Activated gamma-delta T cell treated with Interleukin-2 at 50 U/mL for 16 hours (primary cell): ENCODE measurements around the gene FAM228B.
"Not testable (repeated sequence)": the region's sequence is repeated elsewhere in the genome, so short reads cannot be mapped to it uniquely, and the experiment has no call there.

Experiments
- DNase-seq: peaks from one replicate; pipeline ENCODE4 v3.0.0-alpha.2; 2020

The FAM228B gene

DNA sequence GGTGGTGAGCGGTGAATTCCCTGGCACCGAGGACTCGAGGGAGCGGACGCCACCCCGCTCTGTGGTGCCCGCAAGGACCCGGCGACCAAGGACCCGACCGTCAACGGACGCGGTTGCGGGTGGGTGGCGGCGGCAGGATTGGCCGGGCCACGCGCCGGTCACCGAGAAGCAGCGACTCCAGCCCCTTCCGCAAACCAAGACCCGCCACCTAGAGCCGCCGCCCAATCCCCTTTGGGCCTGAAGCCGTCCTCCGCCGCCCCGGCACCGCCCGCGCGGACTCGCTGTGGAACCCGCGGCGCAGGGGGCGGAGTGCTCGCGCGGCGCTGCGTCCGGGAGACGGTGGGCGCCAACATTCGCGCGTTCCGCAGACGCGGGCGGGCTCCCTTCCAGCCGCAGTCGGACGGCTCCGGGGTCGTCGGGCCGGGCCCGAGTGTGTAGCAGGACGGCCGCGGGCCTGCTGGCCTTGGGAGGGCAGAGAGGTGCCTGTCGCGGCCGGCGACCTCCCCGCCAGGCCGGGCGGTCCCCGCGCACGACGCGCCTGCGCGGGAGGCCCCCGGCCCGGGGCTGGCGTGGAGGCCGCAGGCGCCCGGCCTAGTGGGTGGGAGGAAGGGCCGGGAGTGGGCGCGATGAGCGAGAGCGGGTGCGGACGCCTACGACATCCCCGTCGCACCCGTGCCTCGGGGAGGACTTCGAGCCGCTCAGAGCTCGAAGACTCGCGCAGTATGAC, at the start of gene FAM228B, which contains the start of gene PFN4:
TSS of gene FAM228B (plus strand) at position 275 of the 727 bp plus-strand sequence. CDS start 893 bp downstream, outside the sequence.
TSS of gene PFN4 (minus strand) at position 140 of the 727 bp plus-strand sequence. CDS start 799 bp downstream, outside the sequence.
- peak; percentile 59 for DNase-seq

DNA sequence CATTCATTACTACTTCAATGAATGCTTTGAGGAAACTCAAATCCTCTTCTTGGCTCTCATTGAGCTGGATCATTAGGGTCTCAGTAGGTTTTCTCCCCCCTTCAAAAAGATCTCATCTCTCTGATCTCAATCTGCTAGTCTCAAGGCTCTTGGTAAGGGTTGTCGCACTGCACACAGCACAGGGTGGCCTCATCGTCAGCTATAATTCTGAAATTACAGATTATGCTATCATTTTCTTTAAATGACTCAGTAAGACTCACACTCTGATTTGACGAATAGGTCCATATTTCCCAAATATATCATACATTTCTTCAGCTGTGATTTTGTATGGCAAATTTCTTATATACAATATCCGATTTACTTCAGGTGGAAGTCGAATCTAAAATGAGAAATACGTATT, 49.5 kb upstream of the FAM228B start:
- no peak for DNase-seq

DNA sequence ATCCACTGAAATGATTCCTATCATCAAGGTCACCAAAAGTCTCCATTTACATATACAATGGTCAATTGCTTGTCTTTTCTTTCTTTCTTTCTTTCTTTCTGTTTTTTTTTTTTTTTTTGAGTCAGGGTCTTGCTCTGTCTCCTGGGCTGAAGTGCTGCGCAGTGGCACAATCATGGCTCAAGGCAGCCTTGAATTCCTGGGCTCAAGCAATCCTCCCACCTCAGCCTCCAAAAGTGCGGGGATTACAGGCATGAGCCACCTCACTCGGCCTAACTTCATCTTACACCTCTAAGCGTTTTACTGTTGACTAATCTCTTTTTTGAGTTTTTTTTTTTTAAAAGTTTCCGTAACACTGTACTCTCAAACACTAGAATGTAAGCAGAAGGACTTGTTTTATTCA, 48.0 kb upstream of the FAM228B start:
- no peak for DNase-seq

DNA sequence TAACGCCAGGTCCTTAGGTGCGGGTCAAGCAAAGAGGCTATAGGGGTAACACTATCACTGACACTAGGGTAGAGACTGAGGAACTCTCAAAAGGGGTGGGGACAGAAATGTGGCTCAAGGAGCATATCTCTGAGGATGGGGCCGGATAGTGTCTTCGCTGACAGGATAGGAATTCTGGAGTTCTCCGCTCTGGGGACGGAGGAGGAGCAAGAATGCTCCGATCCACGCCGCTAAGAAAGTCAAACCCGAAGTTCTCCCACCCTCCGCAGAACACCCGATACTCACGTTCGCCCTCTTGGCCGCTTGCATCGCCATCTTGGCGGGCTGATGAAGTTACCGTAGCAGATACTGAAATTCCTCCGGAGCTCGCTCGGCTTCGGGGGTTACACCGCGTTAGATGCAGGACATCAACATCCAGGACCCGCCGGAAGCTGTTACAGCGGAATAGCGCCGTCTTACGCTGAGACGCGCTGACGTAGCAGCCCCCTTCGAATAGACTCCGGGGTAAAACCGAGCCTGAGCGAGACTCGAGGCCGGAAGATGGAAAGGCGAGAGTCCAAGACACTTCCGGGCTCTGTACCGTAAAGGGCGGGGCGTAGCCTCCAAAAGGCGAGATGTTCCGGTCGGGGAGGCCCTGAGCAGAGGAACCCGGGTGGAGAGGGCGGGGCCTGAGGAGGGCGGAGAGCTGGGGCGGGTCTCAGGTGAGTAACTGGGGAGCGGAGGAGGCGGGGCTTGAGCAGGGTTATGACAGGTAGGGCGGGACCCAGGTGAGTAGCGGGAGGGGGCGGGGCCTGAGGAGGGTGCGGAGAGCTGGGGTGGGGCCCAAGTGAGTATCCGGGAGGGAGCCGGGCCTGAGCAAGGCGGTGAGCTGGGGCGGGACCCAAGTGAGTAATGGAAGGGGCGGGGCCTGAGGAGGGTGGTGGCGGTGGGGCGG, 47.1 kb upstream of the FAM228B start, which contains the start of gene SF3B6:
TSS of gene SF3B6 (minus strand) at position 412 of the 934 bp plus-strand sequence. CDS start at position 315, 97 bp downstream.
- DNase-seq = peak; percentile 99

- DNase-seq = no peak
Observed at GRCh38 chr2:24076849-24077534, 46.3 kb upstream of the FAM228B start.

DNA sequence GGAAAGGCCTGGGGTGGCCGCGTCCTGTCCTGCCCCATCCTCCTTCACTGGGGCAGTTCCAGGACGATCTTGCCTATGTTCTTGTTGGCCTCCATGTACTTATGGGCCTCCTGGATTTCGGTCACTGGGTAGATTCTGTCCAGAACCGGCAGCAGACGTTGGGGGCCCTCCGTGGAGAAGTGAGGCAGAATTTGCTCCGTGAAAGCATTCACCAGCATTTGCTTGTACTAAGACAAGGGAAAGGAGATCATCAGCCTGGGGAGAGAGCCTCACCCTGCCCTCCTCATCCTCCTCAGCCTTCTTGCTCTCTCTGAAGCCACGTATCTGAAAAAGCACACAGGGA, 45.8 kb upstream of the FAM228B start:
- no peak for DNase-seq

DNA sequence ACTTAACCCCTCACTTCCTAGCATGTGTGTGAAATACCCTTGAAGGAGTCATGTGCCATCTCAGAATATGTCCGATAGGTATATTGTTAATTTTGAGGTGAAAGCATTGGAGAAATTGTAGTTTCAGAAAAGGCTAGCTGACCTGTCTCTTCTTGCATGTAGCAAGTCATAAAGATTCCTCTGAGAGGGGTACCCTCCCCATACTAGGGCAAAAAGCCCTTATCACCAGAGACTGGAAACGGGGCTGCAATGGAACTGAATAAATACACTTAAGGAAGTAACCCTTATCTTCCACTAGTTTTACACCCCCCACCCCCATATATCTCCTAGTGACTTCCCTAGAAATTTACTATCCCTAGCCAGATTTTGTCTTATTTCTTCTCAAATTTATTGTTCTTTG, 45.4 kb upstream of the FAM228B start:
- DNase-seq = no peak

- no peak for DNase-seq
Observed at GRCh38 chr2:24080701-24081100, 42.6 kb upstream of the FAM228B start.

GRCh38 chr2:24082787-24083566, 40.3 kb upstream of the FAM228B start:
- no peak for DNase-seq

DNA sequence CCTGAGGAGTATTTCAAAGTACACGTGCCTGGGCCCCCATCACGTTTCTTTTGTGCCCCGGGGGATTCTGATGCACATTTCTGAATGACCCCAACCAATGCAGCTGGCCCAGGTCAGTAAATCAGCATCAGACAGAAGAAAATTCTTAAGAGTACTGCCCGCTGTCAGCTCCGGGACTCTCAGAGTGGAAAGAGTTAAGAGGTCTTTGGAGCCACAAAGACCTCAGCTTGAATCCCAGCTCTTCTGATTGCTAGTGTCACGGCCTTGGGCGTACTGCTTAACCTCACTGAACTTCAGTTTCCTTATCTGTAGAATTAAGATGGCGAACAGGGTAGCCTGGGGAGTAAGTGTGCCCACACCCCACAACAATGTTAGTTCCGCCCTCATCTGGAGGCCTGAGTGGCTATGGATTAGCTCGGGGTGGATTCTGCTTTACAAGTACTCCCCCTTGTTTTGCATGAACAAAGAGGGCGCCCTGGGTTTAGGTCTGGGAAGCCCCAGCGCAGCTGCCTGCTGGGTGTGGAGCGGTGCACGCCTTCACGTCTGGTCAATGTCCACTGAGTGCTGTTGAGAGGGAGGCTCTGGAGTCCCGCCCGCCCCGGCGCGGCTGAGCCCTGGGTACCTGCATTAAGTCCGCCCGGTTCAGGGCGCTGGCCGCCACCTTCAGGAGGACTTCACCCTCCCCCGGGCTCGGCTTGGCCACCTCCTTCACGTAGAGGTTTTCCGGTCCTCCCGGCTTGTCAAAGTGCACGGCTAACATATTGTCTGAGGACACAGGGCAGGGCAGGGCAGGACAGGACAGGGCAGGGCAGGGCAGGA, 39.5 kb upstream of the FAM228B start:
- DNase-seq = no peak

DNA sequence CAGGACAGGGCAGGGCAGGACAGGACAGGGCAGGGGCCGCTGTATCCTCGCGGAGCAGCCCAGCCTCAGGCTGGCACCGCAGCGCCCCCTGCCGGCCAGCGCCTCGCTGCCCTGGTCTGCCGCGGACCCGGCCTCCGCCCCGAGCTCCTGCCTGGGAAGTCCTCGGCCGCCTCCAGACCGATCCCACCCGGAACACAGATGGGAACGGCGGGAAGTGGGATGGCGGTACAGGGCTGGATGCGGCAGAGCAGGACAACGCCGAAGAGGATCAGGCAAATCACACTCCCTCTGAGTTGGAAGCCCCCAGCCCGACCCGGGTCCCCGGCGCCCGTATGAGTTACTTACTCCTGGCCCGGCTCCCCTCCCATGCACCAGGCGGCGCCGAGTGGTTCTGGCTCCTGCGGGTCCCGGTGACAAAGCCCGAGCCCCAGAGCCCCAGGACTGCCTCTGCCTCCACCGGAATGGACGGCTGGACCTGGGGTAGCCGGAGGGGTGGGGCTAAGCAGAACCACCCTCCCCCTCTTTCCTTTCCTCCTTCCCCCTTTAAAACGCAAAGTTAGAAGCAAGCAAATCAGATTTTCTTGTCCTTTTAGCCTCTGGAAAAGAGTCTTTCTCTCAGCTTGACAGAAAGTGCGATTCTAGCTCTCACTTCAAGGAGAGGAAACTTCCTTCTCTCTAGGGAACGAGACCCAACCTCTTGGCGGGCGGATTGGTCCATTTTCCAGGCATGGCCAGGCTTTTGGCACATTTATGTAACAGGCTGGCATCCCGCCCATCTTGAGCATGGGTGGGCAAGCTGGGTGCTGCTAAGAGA, 38.7 kb upstream of the FAM228B start, which contains the start of gene TP53I3:
TSS of gene TP53I3 (minus strand) at position 449 of the 814 bp plus-strand sequence. CDS start 508 bp downstream, outside the sequence.
- DNase-seq = peak; percentile 80

DNA sequence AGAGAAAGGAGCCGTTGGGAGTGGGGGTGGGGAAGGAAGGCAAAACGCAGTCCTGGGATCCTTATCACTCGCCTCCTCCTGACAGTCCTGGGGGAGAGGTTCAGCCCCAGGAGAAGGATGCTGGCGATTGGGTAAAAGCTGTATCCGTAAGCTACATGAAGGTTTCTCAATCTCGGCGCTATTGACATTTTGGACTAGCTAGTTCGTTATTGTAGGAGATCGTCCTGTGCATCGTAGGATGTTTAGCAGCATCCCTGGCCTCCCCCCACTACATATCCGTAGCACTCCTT, 38.1 kb upstream of the FAM228B start:
- no peak for DNase-seq

- DNase-seq = no peak
Observed at GRCh38 chr2:24086241-24086640, 37.0 kb upstream of the FAM228B start.

DNA sequence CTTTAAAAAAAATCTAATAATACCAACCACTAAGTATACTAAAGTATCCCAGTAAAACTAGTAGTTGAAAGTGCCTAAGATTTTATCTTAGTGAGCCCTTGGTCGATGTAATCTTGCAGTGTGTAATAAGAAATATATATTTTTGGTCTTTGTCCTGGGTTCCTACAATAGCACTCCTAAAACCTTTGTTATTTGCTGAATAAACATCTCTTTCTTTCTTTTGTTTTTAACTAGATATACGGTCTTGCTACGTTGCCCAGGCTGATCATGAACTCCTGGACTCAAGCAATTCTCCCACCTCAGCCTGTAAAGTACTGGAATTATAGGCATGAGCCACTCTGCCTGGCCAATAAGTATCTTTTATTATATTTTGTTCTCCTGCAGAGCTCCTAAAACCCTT, 36.2 kb upstream of the FAM228B start:
- no peak for DNase-seq

DNA sequence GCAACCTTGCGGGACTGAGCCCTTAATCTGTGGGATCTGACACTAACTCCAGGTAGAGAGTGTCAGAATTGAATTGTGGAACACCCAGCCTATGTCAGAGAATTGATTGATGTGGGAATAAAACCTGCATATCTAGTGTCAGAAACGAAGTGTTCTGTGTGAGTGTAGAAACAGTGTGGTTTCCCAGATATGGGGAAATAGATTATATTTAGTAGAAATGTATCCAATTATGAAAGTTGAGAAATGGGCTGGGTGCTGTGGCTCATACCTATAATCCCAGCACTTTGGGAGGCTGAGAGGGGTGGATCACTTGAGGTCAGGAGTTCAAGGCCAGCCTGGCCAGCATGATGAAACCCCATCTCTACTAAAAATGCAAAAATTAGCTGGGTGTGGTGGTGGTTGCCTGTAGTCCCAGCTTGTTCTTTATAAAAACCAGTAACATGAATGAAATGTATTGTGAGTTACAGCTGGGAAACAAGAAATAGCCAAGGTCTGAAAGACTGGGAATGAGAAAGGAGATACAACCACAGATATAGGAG, 34.4 kb upstream of the FAM228B start:
- DNase-seq = no peak

GRCh38 chr2:24093270-24093669, 30.0 kb upstream of the FAM228B start:
- not testable (repeated sequence) for DNase-seq

DNA sequence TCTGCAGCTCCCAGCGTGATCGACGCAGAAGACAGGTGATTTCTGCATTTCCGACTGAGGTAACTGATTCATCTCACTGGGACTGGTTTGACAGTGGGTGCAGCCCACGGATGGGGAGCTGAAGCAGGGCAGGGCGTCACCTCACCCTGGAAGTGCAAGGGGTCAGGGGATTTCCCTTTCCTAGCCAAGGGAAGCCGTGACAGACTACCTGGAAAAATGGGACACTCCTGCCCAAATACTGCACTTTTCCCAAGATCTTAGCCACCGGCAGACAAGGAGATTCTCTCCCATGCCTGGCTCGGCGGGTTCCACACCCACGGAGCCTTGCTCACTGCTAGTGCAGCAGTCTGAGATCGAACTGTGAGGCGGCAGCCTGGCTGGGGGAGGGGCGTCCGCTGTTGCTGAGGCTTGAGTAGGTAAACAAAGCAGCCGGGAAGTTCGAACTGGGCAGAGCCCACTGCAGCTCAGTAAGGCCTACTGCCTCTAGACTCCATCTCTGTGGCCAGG, 28.0 kb upstream of the FAM228B start:
- DNase-seq = not testable (repeated sequence)

GRCh38 chr2:24100732-24101131, 22.5 kb upstream of the FAM228B start:
- not testable (repeated sequence) for DNase-seq

GRCh38 chr2:24101992-24102391, 21.3 kb upstream of the FAM228B start:
- no peak for DNase-seq

DNA sequence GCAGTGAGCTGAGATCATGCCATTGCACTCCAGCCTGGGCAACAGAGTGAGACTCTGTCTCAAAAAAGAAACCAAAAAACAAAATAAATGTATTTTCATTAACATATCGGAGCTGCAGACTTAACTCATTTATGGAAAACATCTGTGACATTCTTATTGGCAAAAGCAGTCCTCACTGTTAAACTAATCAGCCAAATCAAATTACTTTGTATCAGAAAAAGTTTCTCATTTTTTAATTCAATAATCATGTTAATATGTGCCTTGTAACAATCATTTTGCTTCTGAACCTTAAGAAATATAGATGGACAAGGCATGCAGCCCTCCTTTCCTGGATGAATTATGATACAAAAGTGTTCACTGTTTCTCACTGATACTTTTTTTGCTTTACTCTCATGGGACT, 20.6 kb upstream of the FAM228B start:
- DNase-seq = no peak
